Immature natural killer cell (primary cell): ENCODE measurements around the gene NEK1. TPM values are rescaled to one million over a fixed set of nuclear protein-coding genes. Genes with fewer than 3 reads are reported as not detected.

Source experiments
- DNase-seq, 3 donors: peaks; one replicate each; pipeline ENCODE4 v3.0.0; 2022; ENCODE audit warnings: mixed read lengths in 1 of 3
- H3K27ac Mint-ChIP-seq, 6 donors: one replicate each; pipeline ENCODE4 v1.8.0; 2020; ENCODE audit warnings: mixed read lengths in 6 of 6, mild to moderate bottlenecking in 5 of 6, inconsistent platforms in 4 of 6, moderate library complexity in 3 of 6
- H3K27me3 Mint-ChIP-seq, 3 donors: one replicate each; pipeline ENCODE4 v1.8.0; 2020 to 2021; ENCODE audit warnings: low read depth in 3 of 3, mild to moderate bottlenecking in 3 of 3, mixed read lengths in 3 of 3, moderate library complexity in 3 of 3, inconsistent platforms in 1 of 3
- H3K36me3 Mint-ChIP-seq, 3 donors: one replicate each; pipeline ENCODE4 v1.8.0; 2020; ENCODE audit warnings: mixed read lengths in 3 of 3, inconsistent platforms in 2 of 3, mild to moderate bottlenecking in 2 of 3
- H3K4me1 Mint-ChIP-seq, 2 donors: one replicate each; pipeline ENCODE4 v1.8.0; 2020; ENCODE audit warnings: inconsistent platforms in 2 of 2, mild to moderate bottlenecking in 2 of 2, mixed read lengths in 2 of 2, moderate library complexity in 1 of 2
- H3K4me3 Mint-ChIP-seq, 5 donors: one replicate each; pipeline ENCODE4 v1.8.0; 2020; ENCODE audit warnings: mild to moderate bottlenecking in 5 of 5, mixed read lengths in 5 of 5, inconsistent platforms in 3 of 5, moderate library complexity in 3 of 5
- H3K9me3 Mint-ChIP-seq, 6 donors: one replicate each; pipeline ENCODE4 v1.8.0; 2020; ENCODE audit warnings: mild to moderate bottlenecking in 6 of 6, mixed read lengths in 6 of 6, inconsistent platforms in 4 of 6, moderate library complexity in 3 of 6
- polyA plus RNA-seq, 3 donors: library from polyadenylated mRNA; unstranded; fragments of 300-500 nt; fragmentation: Illumina TruSeq; gene quantifications; one replicate each; pipeline ENCODE4 v1.2.3, GENCODE V29; 2021

NEK1 gene
- polyA plus RNA-seq, 3 donors from 2014 or later, result 2.5 to 12.8 (median 5.8) TPM

- Mint-ChIP-seq H3K9me3 (no peaks in the 10 kb centered on the region), H3K27ac (peak overlapping the region; percentile 60 to 80 (median 70)), H3K4me3 (peak overlapping the region; percentile 14 to 59 (median 44)), H3K36me3 (peaks cover 0 to 4% (median 0%) of the 10 kb centered on the region in 3 donors), H3K27me3 (no peaks in the 10 kb centered on the region), H3K4me1 (peaks cover 19 to 26% of the 10 kb centered on the region in 2 donors)
- DNase-seq, result peak; percentile 35 to 55 (median 51)
These were observed 201.3 kb downstream of the NEK1 start for GRCh38 chr4:169410839-169411770.

- H3K27me3 Mint-ChIP-seq, result no peaks in the 10 kb centered on the region
These were observed 205.1 kb downstream of the NEK1 start for GRCh38 chr4:169407217-169407845.

DNA sequence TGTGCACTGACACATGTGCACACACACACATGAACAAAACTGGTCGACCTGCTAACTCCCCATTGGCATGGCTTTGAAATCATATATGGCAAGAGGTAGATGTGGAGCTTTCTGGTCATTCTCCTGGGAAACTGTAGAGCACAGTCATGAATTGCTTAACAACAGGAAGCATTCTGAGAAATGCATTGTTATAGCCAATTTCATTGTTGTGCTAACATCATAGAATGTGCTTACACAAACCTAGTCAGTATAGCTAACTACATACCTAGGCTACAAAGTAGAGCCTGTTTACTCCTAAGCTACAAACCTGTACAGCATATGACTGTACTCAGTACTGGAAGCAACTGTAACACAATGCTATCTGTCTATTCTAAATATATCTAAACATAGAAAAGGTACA, 207.4 kb downstream of the NEK1 start:
- no peaks in the 10 kb centered on the region for H3K9me3 Mint-ChIP-seq
- DNase-seq, result no peak
- no peak overlapping the region for H3K4me3 Mint-ChIP-seq
- H3K27ac Mint-ChIP-seq, result peak overlapping the region in 1 of 6 donors; percentile 40
- H3K27me3 Mint-ChIP-seq, result no peaks in the 10 kb centered on the region
- H3K4me1 Mint-ChIP-seq, result peaks cover 4 to 5% of the 10 kb centered on the region in 2 donors
- peaks cover 9 to 25% (median 17%) of the 10 kb centered on the region in 3 donors for H3K36me3 Mint-ChIP-seq

More at GRCh38 chr4:169407217-169407845, 205.1 kb downstream of the NEK1 start:
- H3K27ac Mint-ChIP-seq, result no peak overlapping the region
- no peaks in the 10 kb centered on the region for H3K9me3 Mint-ChIP-seq
- H3K4me3 Mint-ChIP-seq, result no peak overlapping the region
- H3K4me1 Mint-ChIP-seq, result peaks cover 19 to 26% of the 10 kb centered on the region in 2 donors
- DNase-seq, result no peak
- H3K36me3 Mint-ChIP-seq, result peaks cover 0 to 11% (median 5%) of the 10 kb centered on the region in 3 donors

DNA sequence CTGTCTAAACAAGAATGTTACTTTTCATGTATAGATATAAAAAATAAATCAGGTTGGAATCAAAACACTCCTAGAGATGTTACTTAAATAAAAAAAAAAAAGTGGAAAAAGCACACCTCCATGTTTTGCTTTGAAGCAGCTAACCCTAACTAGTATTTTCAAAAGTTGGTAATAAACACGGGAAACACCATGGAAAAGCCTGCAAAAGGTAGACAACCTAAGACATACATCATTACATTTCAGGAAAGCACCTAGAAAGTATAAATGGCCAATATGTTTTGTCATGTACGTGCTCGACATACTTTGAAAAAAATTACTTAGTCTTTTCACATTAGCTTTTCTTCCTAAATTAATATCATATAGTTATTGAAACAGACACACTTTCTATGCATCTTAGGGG, 211.6 kb downstream of the NEK1 start:
- H3K4me3 Mint-ChIP-seq, result no peak overlapping the region
- no peak for DNase-seq
- no peaks in the 10 kb centered on the region for H3K27me3 Mint-ChIP-seq
- H3K27ac Mint-ChIP-seq, result no peak overlapping the region
- no peaks in the 10 kb centered on the region for H3K4me1 Mint-ChIP-seq
- peaks cover 24 to 38% (median 25%) of the 10 kb centered on the region in 3 donors for H3K36me3 Mint-ChIP-seq
- no peaks in the 10 kb centered on the region for H3K9me3 Mint-ChIP-seq

DNA sequence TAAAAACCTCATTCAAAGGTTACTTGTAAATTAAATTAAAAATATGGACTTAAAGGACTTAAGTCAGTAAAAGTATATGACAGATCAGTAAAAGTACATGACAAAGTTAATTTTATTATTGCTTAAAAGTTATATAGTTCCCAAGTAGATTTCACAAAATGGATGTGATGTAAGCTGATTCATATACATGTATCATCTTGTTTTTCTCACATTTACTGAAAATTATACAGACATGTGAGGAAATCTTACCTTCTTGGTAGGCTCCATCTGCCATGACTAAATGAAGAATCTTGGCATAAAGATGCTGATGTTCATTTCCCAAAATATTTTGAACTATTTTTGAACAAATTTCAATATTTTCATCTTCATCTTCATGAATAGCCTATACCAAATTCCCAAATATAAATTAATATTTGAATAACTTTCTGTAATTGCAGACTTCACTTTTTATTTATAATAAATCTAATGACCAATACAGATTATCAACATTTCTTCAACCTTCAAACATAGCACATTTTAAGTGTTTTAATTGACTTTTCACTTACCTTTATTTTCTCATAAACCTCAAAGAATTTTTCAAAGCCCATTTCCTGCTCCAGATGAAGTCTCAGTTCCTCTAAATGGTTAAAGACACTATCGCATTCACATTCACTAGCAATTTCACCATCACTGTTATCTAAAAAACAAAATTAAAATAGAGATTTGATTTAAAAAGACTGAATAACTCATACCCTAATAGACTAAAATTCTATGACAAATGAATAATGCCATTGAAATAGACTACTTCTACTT, 212.2 kb downstream of the NEK1 start:
- no peaks in the 10 kb centered on the region for H3K9me3 Mint-ChIP-seq

DNA sequence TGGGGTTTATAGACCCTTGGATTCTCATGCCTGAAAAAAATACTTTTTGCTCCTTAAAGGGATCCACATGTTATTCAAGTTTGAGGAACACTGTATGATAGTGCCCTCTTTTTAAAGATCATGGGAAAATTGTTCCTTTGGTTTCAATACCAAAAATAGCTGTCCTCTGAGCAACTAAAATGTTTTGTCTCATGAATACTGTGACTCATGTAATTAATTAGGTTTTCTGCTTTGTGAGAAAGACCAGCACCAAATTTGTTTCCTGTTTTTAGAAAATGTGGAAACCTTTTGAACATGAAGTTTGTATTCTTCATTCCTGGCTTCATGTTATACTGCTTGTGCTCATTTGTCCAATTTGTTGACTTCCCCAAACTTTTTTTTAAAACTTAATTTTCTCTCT, 214.1 kb downstream of the NEK1 start:
- H3K27me3 Mint-ChIP-seq, result no peaks in the 10 kb centered on the region
- H3K36me3 Mint-ChIP-seq, result peaks cover 23 to 38% (median 29%) of the 10 kb centered on the region in 3 donors
- DNase-seq, result no peak
- H3K4me3 Mint-ChIP-seq, result no peak overlapping the region
- no peaks in the 10 kb centered on the region for H3K4me1 Mint-ChIP-seq
- no peaks in the 10 kb centered on the region for H3K9me3 Mint-ChIP-seq
- no peak overlapping the region for H3K27ac Mint-ChIP-seq

More for the DNA sequence above, 212.2 kb downstream of the NEK1 start:
- Mint-ChIP-seq H3K27me3 (no peaks in the 10 kb centered on the region), H3K27ac (no peak overlapping the region), H3K36me3 (peaks cover 26 to 45% (median 27%) of the 10 kb centered on the region in 3 donors), H3K4me1 (no peaks in the 10 kb centered on the region), H3K4me3 (no peak overlapping the region)
- DNase-seq, result no peak

DNA sequence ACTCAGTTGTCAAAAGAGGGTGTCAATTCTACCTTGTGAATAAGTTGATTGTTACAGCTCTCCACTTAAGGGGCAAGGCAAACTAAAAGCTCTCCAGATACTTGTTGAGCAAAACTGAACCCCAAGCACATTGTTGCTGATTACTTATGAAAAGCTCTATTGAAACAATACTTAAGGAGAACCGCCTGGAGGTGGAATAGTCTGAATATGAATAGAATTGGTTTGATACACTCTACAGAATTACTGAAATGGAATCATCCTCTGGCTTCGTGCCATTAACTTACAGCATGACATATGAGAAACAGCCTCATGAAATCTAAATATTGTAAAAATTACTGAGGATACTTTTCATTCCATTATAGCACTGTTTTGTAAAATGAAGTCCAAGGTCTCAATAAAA, 214.6 kb downstream of the NEK1 start:
- H3K36me3 Mint-ChIP-seq, result peaks cover 24 to 38% (median 30%) of the 10 kb centered on the region in 3 donors
- no peaks in the 10 kb centered on the region for H3K9me3 Mint-ChIP-seq
- H3K4me1 Mint-ChIP-seq, result no peaks in the 10 kb centered on the region
- H3K27ac Mint-ChIP-seq, result no peak overlapping the region
- no peaks in the 10 kb centered on the region for H3K27me3 Mint-ChIP-seq
- no peak overlapping the region for H3K4me3 Mint-ChIP-seq
- DNase-seq, result no peak

DNA sequence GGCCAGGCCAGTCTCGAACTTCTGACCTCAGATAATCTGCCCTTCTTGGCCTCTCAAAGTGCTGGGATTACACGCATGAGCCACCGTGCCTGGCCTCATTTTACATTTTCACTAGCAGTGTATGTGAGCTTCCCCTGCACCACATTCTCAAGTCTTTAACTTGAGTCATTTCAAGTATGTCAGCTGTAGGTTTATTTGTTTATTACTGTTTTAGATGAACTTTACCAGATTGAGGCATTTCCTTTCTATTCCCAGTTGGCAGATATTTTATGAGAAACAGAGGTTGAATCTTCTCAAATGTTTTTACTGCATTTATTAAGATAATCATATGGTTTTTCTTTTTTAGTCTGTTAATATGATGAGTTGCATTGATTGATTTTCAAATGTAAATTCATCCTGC, 227.0 kb downstream of the NEK1 start:
- peaks cover 0 to 3% (median 0%) of the 10 kb centered on the region in 6 donors for H3K9me3 Mint-ChIP-seq
- H3K4me1 Mint-ChIP-seq, result no peaks in the 10 kb centered on the region
- peaks cover 0 to 1% (median 0%) of the 10 kb centered on the region in 3 donors for H3K27me3 Mint-ChIP-seq
- H3K36me3 Mint-ChIP-seq, result peaks cover 2 to 4% (median 3%) of the 10 kb centered on the region in 3 donors
- no peak for DNase-seq
- H3K4me3 Mint-ChIP-seq, result no peak overlapping the region
- no peak overlapping the region for H3K27ac Mint-ChIP-seq

DNA sequence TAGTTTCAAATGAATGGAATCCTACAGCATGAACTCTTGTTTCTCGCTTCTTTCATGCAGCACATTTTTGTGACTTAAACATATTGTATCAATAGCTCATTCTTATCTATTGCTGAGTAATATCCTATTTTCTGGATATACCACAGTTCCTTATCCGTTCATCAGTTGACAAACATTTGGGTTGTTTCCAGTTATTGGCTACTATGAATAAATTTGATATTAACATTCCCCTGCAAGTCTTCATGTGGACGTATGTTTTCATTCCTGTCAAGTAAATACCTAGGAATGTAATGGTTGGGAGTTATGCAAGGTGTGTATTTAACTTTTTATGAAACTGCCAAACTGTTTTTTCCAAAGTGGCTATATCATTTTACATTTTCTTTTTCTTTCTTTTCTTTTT, 227.6 kb downstream of the NEK1 start:
- H3K9me3 Mint-ChIP-seq, result peaks cover 0 to 3% (median 0%) of the 10 kb centered on the region in 6 donors
- H3K4me1 Mint-ChIP-seq, result no peaks in the 10 kb centered on the region
- no peak overlapping the region for H3K4me3 Mint-ChIP-seq
- peaks cover 0 to 3% (median 0%) of the 10 kb centered on the region in 3 donors for H3K36me3 Mint-ChIP-seq
- peaks cover 0 to 1% (median 0%) of the 10 kb centered on the region in 3 donors for H3K27me3 Mint-ChIP-seq
- no peak overlapping the region for H3K27ac Mint-ChIP-seq
- DNase-seq, result no peak

- Mint-ChIP-seq H3K9me3 (peaks cover 0 to 6% (median 3%) of the 10 kb centered on the region in 6 donors), H3K27ac (no peak overlapping the region), H3K4me1 (no peaks in the 10 kb centered on the region), H3K27me3 (peaks cover 0 to 1% (median 0%) of the 10 kb centered on the region in 3 donors), H3K36me3 (peaks cover 0 to 6% (median 4%) of the 10 kb centered on the region in 3 donors), H3K4me3 (no peak overlapping the region)
- no peak for DNase-seq
These were observed 228.7 kb downstream of the NEK1 start for GRCh38 chr4:169383724-169384123.

DNA sequence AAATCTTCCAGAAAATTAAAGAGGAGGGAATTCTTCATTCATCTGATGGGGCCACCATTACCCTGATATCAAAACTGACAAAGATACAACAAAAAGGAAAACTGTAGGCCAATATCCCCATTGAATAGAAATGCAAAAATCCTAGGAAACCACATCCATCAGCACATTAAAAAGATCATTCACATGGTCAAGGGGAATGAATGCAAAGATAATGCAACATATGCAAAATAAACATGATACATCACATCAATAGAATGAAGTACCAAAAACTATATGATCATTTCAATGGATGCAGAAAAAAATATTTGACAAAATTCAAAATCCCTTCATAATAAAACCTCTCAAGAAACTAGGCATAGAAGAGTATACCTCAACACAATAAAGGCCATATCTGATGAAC, 232.7 kb downstream of the NEK1 start:
- Mint-ChIP-seq H3K27me3 (peaks cover 0 to 4% (median 0%) of the 10 kb centered on the region in 3 donors), H3K4me3 (no peak overlapping the region), H3K4me1 (no peaks in the 10 kb centered on the region), H3K9me3 (peaks cover 11 to 32% (median 23%) of the 10 kb centered on the region in 6 donors), H3K36me3 (peaks cover 6 to 17% (median 10%) of the 10 kb centered on the region in 3 donors), H3K27ac (no peak overlapping the region)
- no peak for DNase-seq

- Mint-ChIP-seq H3K9me3 (peaks cover 11 to 32% (median 23%) of the 10 kb centered on the region in 6 donors), H3K36me3 (peaks cover 6 to 17% (median 10%) of the 10 kb centered on the region in 3 donors), H3K27ac (no peak overlapping the region), H3K27me3 (peaks cover 0 to 4% (median 0%) of the 10 kb centered on the region in 3 donors), H3K4me3 (no peak overlapping the region), H3K4me1 (no peaks in the 10 kb centered on the region)
- DNase-seq, result no peak
These were observed 235.0 kb downstream of the NEK1 start for GRCh38 chr4:169377367-169377766.

DNA sequence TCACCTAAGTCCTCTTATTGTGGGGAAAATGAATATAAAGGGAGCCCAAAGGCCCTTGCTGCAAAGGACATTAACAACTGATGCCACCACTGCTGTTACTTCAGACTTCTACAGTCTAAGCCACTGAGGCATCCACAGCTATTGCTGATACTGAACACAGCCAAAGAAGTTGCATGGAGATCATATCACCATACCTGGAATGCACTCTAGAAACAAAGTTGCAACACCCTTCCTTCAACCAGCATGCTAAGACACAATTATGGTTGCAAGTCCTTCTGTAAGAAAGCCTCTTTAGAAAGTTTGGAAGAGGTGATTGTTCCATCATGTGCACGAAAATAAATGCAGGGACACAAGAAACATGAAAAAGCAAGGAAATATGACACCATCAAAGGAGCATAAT, 236.0 kb downstream of the NEK1 start:
- Mint-ChIP-seq H3K4me1 (no peaks in the 10 kb centered on the region), H3K9me3 (peaks cover 9 to 32% (median 23%) of the 10 kb centered on the region in 6 donors), H3K27ac (no peak overlapping the region), H3K4me3 (no peak overlapping the region), H3K27me3 (peaks cover 0 to 4% (median 0%) of the 10 kb centered on the region in 3 donors), H3K36me3 (peaks cover 4 to 17% (median 10%) of the 10 kb centered on the region in 3 donors)
- no peak for DNase-seq
